GM23338 (cell line): ENCODE data around the gene LONRF2. TPM values are rescaled to one million over a fixed set of nuclear protein-coding genes. Genes with fewer than 3 reads are reported as not detected.
A peak's percentile ranks its signal among the peaks of the same experiment; 100 is the strongest.

Experiments
- ATAC-seq: fragments of 200-7000 bp; cut with Tn5 transposase; 3 replicates; pipeline ENCODE4 v1.9.1; 2020
- DNase-seq: peaks from one replicate; pipeline ENCODE4 v3.0.0-alpha.2; 2015; ENCODE audit warnings: low spot score
- H2AFZ ChIP-seq: fragments of 200-600 bp; sonication (generic); 2 replicates; pipeline ENCODE4 v1.8.0; 2016; ENCODE audit warnings: antibody characterized with exemption, mild to moderate bottlenecking, moderate library complexity
- H3F3A ChIP-seq: fragments of 200-600 bp; sonication (generic); replicated peaks from 2 replicates; pipeline ENCODE4 v1.8.0; 2017; ENCODE audit warnings: antibody characterized with exemption, mixed run types, low read depth
- H3K27ac ChIP-seq: fragments of 200-600 bp; sonication (generic); 2 replicates; pipeline ENCODE4 v1.6.1; 2016; ENCODE audit warnings: low read depth
- H3K27me3 ChIP-seq: fragments of 200-600 bp; sonication (generic); 2 replicates; pipeline ENCODE4 v1.8.0; 2016; ENCODE audit warnings: mild to moderate bottlenecking, mixed run types, moderate library complexity; ENCODE audit not compliant: insufficient read depth
- H3K36me3 ChIP-seq: fragments of 200-600 bp; sonication (generic); 2 replicates; pipeline ENCODE4 v1.8.0; 2016; ENCODE audit warnings: mild to moderate bottlenecking; ENCODE audit not compliant: insufficient read depth
- H3K4me1 ChIP-seq: fragments of 200-600 bp; sonication (generic); 2 replicates; pipeline ENCODE4 v1.8.0; 2016; ENCODE audit warnings: mild to moderate bottlenecking, moderate library complexity; ENCODE audit not compliant: insufficient read depth
- H3K4me2 ChIP-seq: fragments of 200-600 bp; sonication (generic); 2 replicates; pipeline ENCODE4 v1.7.1; 2017; ENCODE audit warnings: mixed run types
- H3K4me3 ChIP-seq: fragments of 200-600 bp; sonication (generic); 2 replicates; pipeline ENCODE4 v1.6.1; 2016; ENCODE audit warnings: mixed run types
- H3K79me2 ChIP-seq: fragments of 200-600 bp; sonication (generic); replicated peaks from 2 replicates; pipeline ENCODE4 v1.8.0; 2017; ENCODE audit warnings: mild to moderate bottlenecking; ENCODE audit not compliant: insufficient read depth
- H3K9me2 ChIP-seq: fragments of 200-600 bp; sonication (generic); 2 replicates; pipeline ENCODE4 v1.8.0; 2017; ENCODE audit not compliant: insufficient read depth
- H4K20me1 ChIP-seq: fragments of 200-600 bp; sonication (generic); replicated peaks from 2 replicates; pipeline ENCODE4 v1.8.0; 2017; ENCODE audit warnings: mild to moderate bottlenecking; ENCODE audit not compliant: insufficient read depth
- H3K27ac Mint-ChIP-seq: 2 replicates; pipeline ENCODE4 v1.8.0; 2020; ENCODE audit warnings: inconsistent platforms, mild to moderate bottlenecking, moderate library complexity, mixed read lengths
- H3K27me3 Mint-ChIP-seq: 3 replicates; pipeline ENCODE4 v1.8.0; 2022; ENCODE audit warnings: low read depth, mild to moderate bottlenecking, moderate library complexity, mixed read lengths, inconsistent platforms; ENCODE audit not compliant: insufficient read depth, poor library complexity
- H3K36me3 Mint-ChIP-seq: 3 replicates; pipeline ENCODE4 v1.8.0; 2021; ENCODE audit warnings: low read depth, mild to moderate bottlenecking, inconsistent platforms, moderate library complexity, mixed read lengths
- H3K4me1 Mint-ChIP-seq: 3 replicates; pipeline ENCODE4 v1.8.0; 2020; ENCODE audit warnings: mild to moderate bottlenecking, inconsistent platforms, mixed read lengths
- H3K4me3 Mint-ChIP-seq: 3 replicates; pipeline ENCODE4 v1.8.0; 2021; ENCODE audit warnings: moderate library complexity, mild to moderate bottlenecking, inconsistent platforms, mixed read lengths
- H3K9me3 Mint-ChIP-seq: 3 replicates; pipeline ENCODE4 v1.8.0; 2020; ENCODE audit warnings: moderate library complexity, mild to moderate bottlenecking, inconsistent platforms, mixed read lengths
- CREB1 ChIP-seq: fragments of 250-450 bp; sonication (Bioruptor Pico); IDR thresholded peaks from 2 replicates; pipeline ENCODE4 v1.5.0; 2020; ENCODE audit warnings: low read depth, mild to moderate bottlenecking, moderate library complexity
- EZH2 ChIP-seq: fragments of 200-600 bp; sonication (generic); IDR thresholded peaks from one replicate; pipeline ENCODE4 v1.8.0; 2017; ENCODE audit warnings: antibody characterized with exemption, mild to moderate bottlenecking, low read depth; ENCODE audit not compliant: unreplicated experiment
- EZH2phosphoT487 ChIP-seq: fragments of 200-600 bp; sonication (generic); IDR thresholded peaks from one replicate; pipeline ENCODE4 v1.8.1; 2018; ENCODE audit warnings: antibody characterized with exemption; ENCODE audit not compliant: unreplicated experiment
- NANOG ChIP-seq: IDR thresholded peaks from 2 replicates; pipeline ENCODE4 v1.6.1; 2016; ENCODE audit warnings: antibody characterized with exemption, borderline replicate concordance
- polyA plus RNA-seq: library from polyadenylated mRNA; unstranded; fragments of >200 nt; fragmentation: Nextera tagmentation; extraction: Ambion mirVana; gene quantifications from 2 replicates; pipeline ENCODE4 v1.2.1, GENCODE V29; 2016
- total RNA-seq: library from RNA; depleted of rRNA; stranded (reverse); fragments of >200 nt; shearing (Covaris generic); gene quantifications from 2 replicates; pipeline ENCODE4 v1.2.3, GENCODE V29; 2014
- TF ChIP-seq, protein P1 (sequence below): fragments of 250-450 bp; sonication (Bioruptor Pico); IDR thresholded peaks from 2 replicates; pipeline ENCODE4 v1.5.0; 2020; ENCODE audit warnings: mild to moderate bottlenecking, moderate library complexity
- TF ChIP-seq, protein P2 (sequence below): IDR thresholded peaks from one replicate; pipeline ENCODE4 v1.6.1; 2018; ENCODE audit warnings: antibody characterized with exemption; ENCODE audit not compliant: unreplicated experiment

The LONRF2 gene
- total and polyA plus RNA-seq, 2 experiments from 2014 or later, result 0.05 to 0.24 TPM

DNA sequence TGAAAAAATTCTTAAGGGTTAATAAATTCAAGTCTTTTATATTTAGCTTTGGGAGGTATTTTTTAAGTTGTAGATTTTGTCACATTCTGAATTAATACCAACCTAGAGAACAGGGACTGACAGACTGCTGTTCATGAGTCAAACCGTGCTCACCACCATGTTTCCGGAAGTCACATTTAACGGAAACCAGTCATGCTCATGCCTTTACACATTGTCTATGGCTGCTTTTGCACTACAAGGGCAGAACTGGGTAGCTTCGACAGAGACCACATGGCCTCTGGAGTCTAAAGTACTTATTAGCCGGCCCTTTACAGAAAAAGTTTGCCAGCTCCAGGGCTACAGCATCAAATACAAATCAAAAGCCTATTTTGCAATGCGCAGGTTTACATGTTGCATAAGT is 33.3 kb downstream of the LONRF2 start (continued):
- TF ChIP-seq, protein P1, sequence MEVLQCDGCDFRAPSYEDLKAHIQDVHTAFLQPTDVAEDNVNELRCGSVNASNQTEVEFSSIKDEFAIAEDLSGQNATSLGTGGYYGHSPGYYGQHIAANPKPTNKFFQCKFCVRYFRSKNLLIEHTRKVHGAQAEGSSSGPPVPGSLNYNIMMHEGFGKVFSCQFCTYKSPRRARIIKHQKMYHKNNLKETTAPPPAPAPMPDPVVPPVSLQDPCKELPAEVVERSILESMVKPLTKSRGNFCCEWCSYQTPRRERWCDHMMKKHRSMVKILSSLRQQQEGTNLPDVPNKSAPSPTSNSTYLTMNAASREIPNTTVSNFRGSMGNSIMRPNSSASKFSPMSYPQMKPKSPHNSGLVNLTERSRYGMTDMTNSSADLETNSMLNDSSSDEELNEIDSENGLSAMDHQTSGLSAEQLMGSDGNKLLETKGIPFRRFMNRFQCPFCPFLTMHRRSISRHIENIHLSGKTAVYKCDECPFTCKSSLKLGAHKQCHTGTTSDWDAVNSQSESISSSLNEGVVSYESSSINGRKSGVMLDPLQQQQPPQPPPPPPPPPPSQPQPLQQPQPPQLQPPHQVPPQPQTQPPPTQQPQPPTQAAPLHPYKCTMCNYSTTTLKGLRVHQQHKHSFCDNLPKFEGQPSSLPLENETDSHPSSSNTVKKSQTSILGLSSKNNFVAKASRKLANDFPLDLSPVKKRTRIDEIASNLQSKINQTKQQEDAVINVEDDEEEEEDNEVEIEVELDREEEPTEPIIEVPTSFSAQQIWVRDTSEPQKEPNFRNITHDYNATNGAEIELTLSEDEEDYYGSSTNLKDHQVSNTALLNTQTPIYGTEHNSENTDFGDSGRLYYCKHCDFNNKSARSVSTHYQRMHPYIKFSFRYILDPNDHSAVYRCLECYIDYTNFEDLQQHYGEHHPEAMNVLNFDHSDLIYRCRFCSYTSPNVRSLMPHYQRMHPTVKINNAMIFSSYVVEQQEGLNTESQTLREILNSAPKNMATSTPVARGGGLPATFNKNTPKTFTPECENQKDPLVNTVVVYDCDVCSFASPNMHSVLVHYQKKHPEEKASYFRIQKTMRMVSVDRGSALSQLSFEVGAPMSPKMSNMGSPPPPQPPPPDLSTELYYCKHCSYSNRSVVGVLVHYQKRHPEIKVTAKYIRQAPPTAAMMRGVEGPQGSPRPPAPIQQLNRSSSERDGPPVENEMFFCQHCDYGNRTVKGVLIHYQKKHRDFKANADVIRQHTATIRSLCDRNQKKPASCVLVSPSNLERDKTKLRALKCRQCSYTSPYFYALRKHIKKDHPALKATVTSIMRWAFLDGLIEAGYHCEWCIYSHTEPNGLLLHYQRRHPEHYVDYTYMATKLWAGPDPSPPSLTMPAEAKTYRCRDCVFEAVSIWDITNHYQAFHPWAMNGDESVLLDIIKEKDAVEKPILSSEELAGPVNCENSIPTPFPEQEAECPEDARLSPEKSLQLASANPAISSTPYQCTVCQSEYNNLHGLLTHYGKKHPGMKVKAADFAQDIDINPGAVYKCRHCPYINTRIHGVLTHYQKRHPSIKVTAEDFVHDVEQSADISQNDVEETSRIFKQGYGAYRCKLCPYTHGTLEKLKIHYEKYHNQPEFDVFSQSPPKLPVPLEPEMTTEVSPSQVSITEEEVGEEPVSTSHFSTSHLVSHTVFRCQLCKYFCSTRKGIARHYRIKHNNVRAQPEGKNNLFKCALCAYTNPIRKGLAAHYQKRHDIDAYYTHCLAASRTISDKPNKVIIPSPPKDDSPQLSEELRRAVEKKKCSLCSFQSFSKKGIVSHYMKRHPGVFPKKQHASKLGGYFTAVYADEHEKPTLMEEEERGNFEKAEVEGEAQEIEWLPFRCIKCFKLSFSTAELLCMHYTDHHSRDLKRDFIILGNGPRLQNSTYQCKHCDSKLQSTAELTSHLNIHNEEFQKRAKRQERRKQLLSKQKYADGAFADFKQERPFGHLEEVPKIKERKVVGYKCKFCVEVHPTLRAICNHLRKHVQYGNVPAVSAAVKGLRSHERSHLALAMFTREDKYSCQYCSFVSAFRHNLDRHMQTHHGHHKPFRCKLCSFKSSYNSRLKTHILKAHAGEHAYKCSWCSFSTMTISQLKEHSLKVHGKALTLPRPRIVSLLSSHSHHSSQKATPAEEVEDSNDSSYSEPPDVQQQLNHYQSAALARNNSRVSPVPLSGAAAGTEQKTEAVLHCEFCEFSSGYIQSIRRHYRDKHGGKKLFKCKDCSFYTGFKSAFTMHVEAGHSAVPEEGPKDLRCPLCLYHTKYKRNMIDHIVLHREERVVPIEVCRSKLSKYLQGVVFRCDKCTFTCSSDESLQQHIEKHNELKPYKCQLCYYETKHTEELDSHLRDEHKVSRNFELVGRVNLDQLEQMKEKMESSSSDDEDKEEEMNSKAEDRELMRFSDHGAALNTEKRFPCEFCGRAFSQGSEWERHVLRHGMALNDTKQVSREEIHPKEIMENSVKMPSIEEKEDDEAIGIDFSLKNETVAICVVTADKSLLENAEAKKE (CRISPR knock-in tag), result no peak
- no peak for TF ChIP-seq EZH2
- TF ChIP-seq, protein P2, sequence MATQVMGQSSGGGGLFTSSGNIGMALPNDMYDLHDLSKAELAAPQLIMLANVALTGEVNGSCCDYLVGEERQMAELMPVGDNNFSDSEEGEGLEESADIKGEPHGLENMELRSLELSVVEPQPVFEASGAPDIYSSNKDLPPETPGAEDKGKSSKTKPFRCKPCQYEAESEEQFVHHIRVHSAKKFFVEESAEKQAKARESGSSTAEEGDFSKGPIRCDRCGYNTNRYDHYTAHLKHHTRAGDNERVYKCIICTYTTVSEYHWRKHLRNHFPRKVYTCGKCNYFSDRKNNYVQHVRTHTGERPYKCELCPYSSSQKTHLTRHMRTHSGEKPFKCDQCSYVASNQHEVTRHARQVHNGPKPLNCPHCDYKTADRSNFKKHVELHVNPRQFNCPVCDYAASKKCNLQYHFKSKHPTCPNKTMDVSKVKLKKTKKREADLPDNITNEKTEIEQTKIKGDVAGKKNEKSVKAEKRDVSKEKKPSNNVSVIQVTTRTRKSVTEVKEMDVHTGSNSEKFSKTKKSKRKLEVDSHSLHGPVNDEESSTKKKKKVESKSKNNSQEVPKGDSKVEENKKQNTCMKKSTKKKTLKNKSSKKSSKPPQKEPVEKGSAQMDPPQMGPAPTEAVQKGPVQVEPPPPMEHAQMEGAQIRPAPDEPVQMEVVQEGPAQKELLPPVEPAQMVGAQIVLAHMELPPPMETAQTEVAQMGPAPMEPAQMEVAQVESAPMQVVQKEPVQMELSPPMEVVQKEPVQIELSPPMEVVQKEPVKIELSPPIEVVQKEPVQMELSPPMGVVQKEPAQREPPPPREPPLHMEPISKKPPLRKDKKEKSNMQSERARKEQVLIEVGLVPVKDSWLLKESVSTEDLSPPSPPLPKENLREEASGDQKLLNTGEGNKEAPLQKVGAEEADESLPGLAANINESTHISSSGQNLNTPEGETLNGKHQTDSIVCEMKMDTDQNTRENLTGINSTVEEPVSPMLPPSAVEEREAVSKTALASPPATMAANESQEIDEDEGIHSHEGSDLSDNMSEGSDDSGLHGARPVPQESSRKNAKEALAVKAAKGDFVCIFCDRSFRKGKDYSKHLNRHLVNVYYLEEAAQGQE, result no peak
- TF ChIP-seq EZH2phosphoT487, result no peak
- TF ChIP-seq CREB1 (CRISPR knock-in tag), result no peak
- TF ChIP-seq NANOG, result no peak

DNA sequence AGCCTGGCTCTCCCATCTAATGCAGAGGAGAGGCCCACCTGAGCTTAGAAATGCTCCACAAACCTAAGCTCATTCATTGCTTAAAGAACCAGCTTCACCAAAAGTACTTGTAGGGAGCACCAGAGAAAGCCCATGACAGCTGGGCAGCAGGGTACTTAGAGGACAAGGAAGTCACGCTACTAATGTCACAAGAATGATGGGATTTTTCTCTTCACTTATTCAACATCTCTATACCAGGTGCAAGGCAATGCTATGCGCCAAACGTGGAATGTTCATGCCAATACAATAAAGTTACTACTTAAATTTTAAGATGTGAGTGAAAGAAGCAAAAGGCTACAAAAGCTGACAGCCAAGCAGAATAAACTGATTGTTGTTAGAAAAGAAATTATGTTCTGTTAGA is 36.0 kb downstream of the LONRF2 start:
- H3K27ac ChIP-seq, result no peak overlapping the region
- ATAC-seq, result no peak
- TF ChIP-seq NANOG, result no peak
- TF ChIP-seq CREB1 (CRISPR knock-in tag), result no peak
- TF ChIP-seq, protein P1 (CRISPR knock-in tag), result no peak

More for the DNA sequence above, 36.0 kb downstream of the LONRF2 start:
- Histone ChIP-seq H3K9me2 (no peaks in the 10 kb centered on the region), H3K79me2 (no peaks in the 10 kb centered on the region), H2AFZ (peak overlapping the region; percentile 79; the same call in 1 of the 2 replicates), H3F3A (no peaks in the 10 kb centered on the region), H3K4me3 (no peak overlapping the region), H3K4me2 (peak overlapping the region; percentile 66), H3K4me1 (peaks cover 24% of the 10 kb centered on the region), H3K27me3 (no peaks in the 10 kb centered on the region), H3K36me3 (no peaks in the 10 kb centered on the region), H4K20me1 (no peaks in the 10 kb centered on the region)
- Mint-ChIP-seq H3K9me3 (no peaks in the 10 kb centered on the region), H3K27me3 (peaks cover 4% of the 10 kb centered on the region), H3K4me3 (no peak overlapping the region), H3K27ac (no peak overlapping the region; the same call in 1 of the 2 replicates), H3K4me1 (peaks cover 33% of the 10 kb centered on the region), H3K36me3 (no peaks in the 10 kb centered on the region)
- DNase-seq, result no peak
